HTR-8/SVneo (cell line): ENCODE results near the gene SLC26A1.

Experiments
- DNase-seq: peaks from one replicate; pipeline ENCODE4 v3.0.0; 2011; ENCODE audit warnings: low spot score, mixed read lengths; ENCODE audit not compliant: insufficient read length
- FAIRE-seq: peaks from 2 replicates; lab custom pipeline; 2011; peaks lifted over from hg19 to GRCh38; lab: Jason Lieb, UNC

Gene SLC26A1

GRCh38 chr4:968221-968620, 25.0 kb downstream of the SLC26A1 start:
- FAIRE-seq = no peak
- DNase-seq = no peak

DNA sequence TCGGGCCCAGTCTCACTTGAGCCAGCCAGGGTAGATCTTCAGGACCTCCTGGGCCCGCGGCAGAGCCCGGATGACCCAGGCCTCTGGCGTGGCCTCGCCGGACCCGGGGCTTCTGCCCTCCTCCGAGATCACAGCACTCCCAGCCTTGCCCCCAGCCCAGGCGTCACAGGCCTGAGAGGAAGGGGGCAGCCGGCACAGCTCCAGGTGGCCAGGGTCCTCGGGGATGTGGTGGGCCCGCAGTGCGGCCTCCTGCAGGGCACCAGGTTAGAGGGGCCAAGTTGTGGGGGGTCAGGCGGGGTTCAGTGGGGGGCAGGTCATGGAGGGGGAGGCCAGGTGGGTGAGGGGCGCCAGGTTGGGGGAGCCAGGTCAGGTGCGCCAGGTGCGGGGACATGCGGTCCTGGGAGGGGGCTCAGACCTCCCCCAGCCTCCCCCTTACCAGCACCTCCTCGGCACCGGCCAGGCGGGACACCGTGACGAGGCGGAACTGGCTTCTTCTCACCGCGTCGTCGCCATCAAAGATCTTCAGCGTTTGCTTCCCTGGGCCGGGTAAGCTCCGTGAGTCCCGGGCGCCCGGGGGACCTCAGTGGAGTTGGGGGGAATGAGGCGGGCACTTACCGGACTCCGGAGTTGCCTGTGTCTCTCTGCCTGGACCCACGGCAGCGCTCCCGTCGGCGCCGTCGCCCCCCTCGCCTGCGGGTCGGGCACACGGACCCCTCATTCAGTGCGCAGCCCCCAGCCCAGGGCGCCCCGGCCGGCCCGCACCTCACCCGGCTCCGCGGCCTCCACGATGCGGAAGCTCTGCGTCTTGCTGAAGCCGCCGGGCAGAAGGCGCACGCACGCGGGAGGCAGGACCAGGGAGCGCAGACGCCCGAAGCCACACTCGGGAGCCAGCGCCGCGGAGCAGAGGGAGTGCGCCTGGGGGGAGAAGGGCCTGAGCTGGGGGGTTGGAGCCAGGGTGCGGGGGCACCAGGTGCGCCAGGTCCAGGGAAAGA, 25.8 kb downstream of the SLC26A1 start:
- FAIRE-seq = no peak
- DNase-seq = no peak

DNA sequence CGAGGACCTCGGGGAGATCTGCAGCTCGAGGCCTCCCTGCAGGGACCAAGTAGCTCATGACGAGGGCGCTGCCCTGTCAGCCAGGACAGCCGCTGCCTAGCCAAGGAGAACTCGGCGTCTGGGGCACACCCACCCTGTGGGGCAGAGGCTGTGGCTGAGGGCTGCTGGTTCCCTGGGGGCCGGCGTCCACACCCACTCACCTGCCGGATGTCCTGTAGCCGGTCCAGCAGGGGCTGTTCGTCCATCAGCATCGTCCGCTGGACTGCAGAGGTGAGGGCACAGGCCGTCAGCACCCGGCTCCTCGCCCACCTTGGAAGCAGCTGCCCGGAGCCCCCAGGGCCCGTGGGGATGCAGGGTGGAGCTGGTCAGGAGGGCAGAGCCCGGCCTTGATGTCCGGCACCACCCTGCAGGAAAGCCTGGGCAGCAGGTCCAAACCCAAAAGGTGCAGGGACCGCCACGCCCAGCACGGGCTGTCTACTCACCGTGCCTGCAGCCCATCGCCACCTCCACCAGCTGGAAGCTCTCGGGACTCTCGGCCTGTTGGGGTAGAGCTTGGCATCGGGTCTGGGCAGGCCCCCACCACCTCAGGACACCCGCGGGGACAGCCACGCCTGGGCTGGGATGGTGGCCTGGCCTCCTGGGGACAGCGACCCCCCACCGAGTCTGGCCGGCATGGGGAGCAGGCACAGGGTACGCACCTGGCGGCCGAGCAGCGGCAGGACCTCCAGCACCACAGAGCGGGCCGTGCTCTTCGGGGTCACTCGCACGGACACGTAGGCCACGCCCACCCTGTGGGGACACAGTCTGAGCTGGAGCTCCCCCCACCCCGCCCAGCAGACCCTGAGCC, 26.7 kb downstream of the SLC26A1 start:
- no peak for DNase-seq
- FAIRE-seq = no peak

DNA sequence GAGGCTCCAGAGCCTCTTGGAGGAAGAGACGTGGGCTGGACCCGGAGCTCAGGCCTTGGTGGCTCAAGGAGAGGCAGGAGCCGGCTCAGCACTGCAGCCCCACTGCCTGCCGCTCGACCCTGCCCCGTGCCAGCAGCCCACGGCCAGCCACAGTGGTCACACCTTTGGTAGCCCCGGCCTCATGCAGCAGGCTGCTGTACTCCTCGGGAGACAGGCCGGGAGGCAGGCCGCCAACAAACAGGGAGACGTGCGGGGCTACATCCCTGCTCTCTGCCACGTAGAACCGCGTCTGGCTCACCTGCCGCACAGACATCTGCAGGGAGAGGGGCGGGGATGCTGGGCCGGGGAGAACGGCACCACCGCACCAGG, 27.5 kb downstream of the SLC26A1 start:
- DNase-seq (no peak), FAIRE-seq (no peak)

- FAIRE-seq (no peak), DNase-seq (no peak)
These were observed 28.0 kb downstream of the SLC26A1 start for GRCh38 chr4:965048-965765.

- FAIRE-seq (no peak), DNase-seq (no peak)
These were observed 28.7 kb downstream of the SLC26A1 start for GRCh38 chr4:964346-965025.

DNA sequence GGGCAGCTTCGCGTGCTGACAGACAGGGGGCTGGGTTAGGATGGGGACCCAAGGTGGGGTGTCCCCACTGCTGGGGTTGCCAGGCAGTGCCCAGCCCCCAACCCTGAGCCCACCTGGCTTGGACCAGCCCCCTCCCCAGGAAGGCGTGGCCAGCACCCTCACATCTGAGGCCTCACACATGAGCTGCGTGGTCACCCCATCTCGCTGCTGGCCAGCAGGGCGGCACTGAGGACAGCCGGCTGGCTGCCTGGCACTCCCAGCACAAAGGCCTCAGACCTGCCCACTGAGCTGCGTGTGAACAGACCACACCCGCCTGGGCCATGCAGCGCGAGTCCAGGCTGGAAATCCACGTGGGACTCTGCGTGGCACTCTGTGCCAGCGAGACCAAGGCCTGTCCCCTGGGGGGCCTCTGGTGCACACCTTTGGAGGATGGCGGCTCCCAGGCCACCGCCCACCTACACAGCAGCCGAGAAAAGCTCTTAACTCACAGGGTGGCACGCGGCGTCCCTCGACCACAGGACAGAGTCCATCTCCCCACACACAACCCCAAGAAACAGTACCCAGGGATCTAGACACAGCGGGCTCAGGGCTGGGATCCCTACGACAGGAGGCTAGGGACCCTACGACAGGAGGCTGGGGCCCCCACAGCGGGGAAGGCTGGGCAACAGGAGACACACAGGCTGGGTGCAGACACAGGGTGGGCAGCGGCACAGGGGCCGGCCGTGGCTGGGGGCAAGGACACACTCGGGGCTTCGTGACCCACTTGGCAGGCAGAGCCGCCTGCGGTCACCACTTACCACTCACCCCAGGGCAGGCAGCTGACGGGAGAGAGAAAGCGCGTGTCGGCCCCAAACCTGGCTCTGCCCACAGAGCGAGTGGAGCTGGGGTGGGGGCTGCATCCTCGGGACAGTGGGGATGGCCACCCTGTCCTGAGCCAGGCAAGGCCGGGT, 29.7 kb downstream of the SLC26A1 start:
- no peak for DNase-seq

DNA sequence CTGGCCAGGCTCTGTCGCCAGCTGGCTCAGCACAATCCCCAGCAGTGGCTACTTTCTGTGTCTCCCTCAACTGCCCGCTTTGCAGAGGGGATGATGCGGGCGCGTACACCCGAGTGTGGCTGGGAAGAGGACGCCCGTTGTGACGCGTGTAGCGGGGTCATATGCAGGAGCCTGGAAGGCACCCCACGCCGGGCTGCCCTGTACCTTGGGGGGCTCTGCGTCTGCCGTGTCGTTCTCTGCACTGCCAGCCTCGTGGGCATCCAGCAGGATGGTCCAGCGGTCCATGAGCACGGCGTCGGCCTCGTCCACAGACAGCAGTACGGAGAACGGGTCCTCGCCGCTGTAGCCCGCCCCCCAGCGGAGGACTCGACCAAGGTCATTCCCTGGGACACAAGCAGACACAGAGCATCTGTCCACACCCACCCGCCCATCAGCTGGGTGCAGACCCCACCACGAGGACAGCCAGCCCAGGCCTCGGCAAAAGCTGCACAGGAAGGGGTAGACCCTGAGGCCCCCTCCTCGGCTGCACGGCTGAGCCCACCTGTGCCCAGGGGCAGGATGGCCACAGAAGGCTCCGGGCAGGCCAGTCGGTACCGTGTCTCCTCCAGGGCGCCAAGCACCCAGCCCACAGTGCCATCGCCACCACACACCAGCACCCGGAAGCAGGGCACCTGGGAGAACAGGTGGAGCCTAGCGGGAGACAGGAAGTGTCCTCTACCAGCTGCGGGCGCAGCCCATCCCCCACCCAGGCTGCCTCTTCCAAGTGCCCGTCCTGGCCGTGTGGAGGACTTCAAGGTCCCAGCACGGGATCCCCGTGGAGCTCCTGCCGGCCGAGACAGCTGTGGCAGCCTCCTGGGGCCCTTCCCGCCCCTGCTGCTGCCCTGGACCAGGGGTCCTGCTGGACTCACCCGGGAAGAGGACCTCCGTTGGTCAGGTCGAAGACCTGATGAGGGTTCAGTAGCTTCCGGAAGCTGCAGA, 30.7 kb downstream of the SLC26A1 start:
- FAIRE-seq (no peak), DNase-seq (no peak)

More for the DNA sequence above, 29.7 kb downstream of the SLC26A1 start:
- FAIRE-seq = no peak

DNA sequence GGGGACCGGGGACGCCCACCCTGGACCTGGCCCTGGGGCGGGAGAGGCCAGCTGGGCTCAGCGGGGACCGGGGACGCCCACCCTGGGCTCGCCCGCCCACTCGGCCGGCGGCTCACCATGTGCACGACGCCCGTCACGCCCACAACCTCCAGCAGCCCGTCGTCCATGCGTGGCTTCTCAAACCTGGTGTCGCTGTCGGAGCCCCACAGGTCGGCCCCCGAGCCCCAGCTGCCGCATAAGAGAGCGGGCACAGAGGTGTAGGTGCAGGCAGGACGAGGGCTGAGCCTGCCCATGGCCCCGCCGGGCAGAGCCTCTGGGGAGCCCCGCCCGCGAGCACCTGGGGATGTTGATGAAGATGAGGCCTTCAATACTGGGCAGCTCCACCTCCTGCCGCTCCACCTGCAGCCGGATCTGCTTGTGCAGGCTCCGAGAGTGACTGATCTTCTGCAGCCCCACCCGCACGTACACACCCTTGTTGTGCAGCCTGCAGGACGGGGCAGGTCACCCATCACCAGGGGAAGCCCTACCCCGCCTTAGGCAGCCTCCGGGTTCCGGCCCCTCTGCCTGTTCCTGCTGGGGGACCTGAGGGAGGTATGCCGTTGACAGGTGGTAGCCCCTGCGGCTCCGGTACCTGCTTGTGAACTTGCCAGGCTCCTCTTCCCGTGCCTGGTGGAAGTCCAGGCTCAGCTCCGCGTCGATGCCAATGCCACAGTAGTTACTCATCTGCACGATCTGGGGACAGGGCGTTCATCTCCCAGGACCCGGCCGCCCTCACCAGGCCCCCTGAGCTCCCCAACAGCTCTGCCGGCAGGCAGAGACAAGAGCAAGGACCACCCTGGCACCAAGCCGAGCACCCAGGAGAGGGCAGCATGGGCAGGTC, 31.6 kb downstream of the SLC26A1 start:
- FAIRE-seq (no peak), DNase-seq (no peak)

- DNase-seq (no peak), FAIRE-seq (no peak)
These were observed 32.4 kb downstream of the SLC26A1 start for GRCh38 chr4:960636-961350.

DNA sequence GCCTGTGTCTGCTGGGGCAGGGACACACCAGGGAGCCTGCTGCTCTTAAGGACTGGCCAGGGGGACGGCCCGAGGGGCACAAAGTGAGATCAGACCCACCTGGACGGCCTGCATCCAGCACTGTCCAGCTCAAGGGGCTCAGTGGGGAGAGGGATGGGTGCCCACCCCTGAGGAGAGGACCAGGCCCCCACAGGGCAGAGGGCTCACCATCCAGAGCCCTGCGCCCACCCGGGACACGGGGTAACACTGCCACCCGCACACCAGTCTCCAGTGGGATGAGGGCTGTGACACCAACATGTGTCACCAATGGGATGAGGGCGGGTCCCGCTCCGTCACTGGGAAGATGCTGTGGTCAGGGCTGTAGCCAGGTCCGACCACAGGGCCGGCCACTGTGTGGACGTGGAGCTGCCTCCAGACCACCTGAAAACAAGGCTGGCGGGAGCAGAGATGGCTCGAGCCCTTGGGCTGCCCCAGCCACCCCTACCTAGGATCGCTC, 33.0 kb downstream of the SLC26A1 start:
- DNase-seq = no peak
- no peak for FAIRE-seq

DNA sequence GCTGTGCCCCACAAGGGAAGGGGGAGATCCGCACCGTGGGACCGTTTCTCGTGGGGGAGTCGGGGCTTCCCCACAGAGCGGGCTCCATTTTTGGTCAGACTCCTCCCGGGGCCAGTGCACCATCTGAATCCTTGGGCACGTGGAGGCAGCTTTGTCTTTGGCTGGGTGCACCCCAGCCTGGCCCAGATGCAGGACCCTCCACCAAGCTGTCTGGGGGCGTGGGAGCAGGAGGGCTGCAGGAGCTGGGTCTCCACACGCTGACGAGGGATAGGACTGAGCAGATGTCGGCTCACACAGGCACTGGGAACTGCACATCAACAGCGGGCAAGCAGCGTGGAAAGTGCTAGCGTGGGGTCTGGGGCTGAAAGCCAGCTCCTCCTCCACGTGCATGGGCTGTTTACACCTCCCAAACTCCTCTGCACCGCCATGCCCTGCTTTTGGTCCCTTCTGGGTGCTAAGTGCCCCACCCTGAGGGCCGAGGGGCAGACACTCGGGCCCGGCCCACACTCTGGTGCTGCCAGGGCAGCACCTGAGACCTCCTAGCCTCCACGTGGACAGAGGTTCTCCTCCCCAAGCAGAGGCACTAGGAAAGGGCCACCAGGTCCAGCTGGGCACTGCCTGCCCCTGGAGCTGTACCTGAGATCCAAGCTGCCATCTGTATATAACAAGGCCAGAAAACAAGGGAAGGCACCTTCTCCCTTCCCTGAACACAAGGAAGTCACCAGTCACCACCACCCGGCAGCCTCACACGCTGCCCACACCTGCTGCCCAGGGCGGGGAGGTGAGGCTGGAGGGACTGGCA, 33.7 kb downstream of the SLC26A1 start:
- no peak for FAIRE-seq

DNA sequence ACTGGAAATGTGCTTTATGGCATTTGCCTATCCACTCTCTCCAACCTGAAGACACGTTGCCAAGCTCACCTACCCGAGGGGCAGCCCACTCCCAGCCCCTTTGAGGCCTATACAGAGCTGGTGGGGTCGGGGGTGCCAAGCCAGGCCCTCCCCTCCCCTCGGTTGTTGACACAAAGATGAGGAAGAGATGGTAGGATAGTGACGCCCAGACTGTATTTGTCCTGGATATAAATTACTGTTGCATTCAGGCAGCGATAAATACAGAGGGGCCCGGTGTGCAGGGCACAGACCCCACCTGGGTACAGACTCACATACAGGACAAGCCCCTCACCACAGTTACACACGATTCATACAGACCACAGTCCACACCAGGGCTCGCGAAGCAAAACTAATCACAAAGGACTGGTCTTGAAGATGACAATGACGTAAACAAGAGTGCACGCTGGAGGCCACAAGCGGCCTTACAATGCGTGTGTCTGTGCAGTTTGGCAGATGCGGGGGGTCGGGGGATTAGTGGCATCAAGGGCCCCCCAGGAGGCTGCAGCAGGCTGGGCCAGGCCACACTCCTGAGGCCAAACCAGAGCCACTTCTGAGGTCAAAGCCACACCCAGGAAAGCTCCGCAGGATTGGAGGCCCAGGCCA, 34.4 kb downstream of the SLC26A1 start:
- DNase-seq = no peak
- no peak for FAIRE-seq

More for the DNA sequence above, 33.7 kb downstream of the SLC26A1 start:
- no peak for DNase-seq

DNA sequence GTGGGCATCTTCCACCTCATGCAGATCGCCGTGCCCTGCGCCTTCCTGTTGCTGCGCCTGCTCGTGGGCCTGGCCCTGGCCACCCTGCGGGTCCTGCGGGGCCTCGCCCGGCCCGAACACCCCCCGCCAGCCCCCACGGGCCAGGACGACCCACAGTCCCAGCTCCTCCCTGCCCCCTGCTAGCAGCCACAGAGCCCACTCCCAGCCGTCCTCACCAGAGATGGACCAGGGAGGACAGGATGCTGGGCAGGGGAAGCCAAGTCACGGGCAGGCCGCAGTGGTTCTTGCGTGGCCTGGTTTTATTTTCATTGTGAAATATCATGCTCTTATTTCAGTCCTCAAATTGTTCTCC, 34.9 kb downstream of the SLC26A1 start:
- DNase-seq = no peak
- no peak for FAIRE-seq
